Loucy (cell line): ENCODE data around the gene RALGPS1.

Experiments used
- H2AFZ ChIP-seq: fragments of 200-600 bp; sonication (generic); 2 replicates; pipeline ENCODE4 v1.6.0; 2016; ENCODE audit warnings: antibody characterized with exemption, mild to moderate bottlenecking, low read length, moderate library complexity
- H3F3A ChIP-seq: fragments of 200-600 bp; 2 replicates; pipeline ENCODE4 v1.6.0; 2016; ENCODE audit warnings: antibody characterized with exemption, low read depth, mild to moderate bottlenecking
- H3K27me3 ChIP-seq: fragments of 200-600 bp; sonication (generic); 2 replicates; pipeline ENCODE4 v1.6.1; 2014; ENCODE audit warnings: low read length, mild to moderate bottlenecking; ENCODE audit not compliant: insufficient read depth, poor library complexity, severe bottlenecking
- H3K36me3 ChIP-seq: fragments of 200-600 bp; sonication (generic); 2 replicates; pipeline ENCODE4 v1.6.1; 2016; ENCODE audit warnings: low read length; ENCODE audit not compliant: insufficient read depth
- H3K4me1 ChIP-seq: fragments of 200-600 bp; sonication (generic); 2 replicates; pipeline ENCODE4 v1.5.1; 2014; ENCODE audit warnings: low read length, mild to moderate bottlenecking; ENCODE audit not compliant: insufficient read depth, poor library complexity, severe bottlenecking
- H3K4me2 ChIP-seq: fragments of 200-600 bp; sonication (generic); 2 replicates; pipeline ENCODE4 v1.6.0; 2014; ENCODE audit warnings: antibody characterized with exemption, low read length, low read depth, mild to moderate bottlenecking; ENCODE audit not compliant: poor library complexity, severe bottlenecking
- H3K4me3 ChIP-seq: fragments of 200-600 bp; sonication (generic); 2 replicates; pipeline ENCODE4 v1.5.1; 2014; ENCODE audit warnings: low read length, mild to moderate bottlenecking, mixed read lengths; ENCODE audit not compliant: poor library complexity, severe bottlenecking
- H3K79me2 ChIP-seq: fragments of 200-600 bp; sonication (generic); 2 replicates; pipeline ENCODE4 v1.6.1; 2014; ENCODE audit warnings: low read length; ENCODE audit not compliant: insufficient read depth
- H3K9ac ChIP-seq: fragments of 200-600 bp; sonication (generic); 2 replicates; pipeline ENCODE4 v1.6.0; 2014; ENCODE audit warnings: mild to moderate bottlenecking, low read depth, low read length, moderate library complexity; ENCODE audit not compliant: poor library complexity, severe bottlenecking
- H3K9me2 ChIP-seq: fragments of 200-600 bp; sonication (generic); replicated peaks from 2 replicates; pipeline ENCODE4 v1.6.1; 2016; ENCODE audit warnings: low read depth, low read length, mixed read lengths
- H3K9me3 ChIP-seq: fragments of 200-600 bp; sonication (generic); 2 replicates; pipeline ENCODE4 v1.6.1; 2014; ENCODE audit warnings: mild to moderate bottlenecking, antibody characterized with exemption, low read length, low read depth; ENCODE audit not compliant: insufficient read depth
- H4K20me1 ChIP-seq: fragments of 200-600 bp; sonication (generic); 2 replicates; pipeline ENCODE4 v1.6.0; 2014; ENCODE audit warnings: antibody characterized with exemption, low read length, mild to moderate bottlenecking; ENCODE audit not compliant: insufficient read depth, poor library complexity, severe bottlenecking
- EZH2phosphoT487 ChIP-seq: fragments of 200-600 bp; IDR thresholded peaks from 2 replicates; pipeline ENCODE4 v1.6.1; 2018; ENCODE audit warnings: antibody characterized with exemption, mild to moderate bottlenecking, moderate library complexity, borderline replicate concordance
- TF ChIP-seq, protein P1 (sequence below): fragments of 200-600 bp; sonication (generic); conservative IDR thresholded peaks from 2 replicates; pipeline ENCODE4 v1.5.1; 2014; ENCODE audit warnings: mild to moderate bottlenecking, antibody characterized with exemption, low read length

RALGPS1 gene

DNA sequence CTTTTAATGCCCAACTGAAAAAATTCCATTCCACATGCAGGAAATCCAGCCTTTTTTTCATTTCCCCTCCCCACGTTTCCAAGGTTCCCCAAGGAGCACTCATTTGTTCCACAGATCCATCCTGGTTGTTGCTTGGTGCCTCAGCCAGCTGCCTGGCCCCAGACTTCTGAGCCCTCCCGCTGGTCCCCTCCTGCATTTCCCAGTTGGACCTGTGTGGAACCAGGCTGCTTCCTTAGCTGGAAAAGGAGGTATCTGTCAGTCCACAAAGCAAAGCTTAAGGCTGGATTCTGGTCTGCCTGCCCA, 163.0 kb downstream of the RALGPS1 start:
- H3K9me3 ChIP-seq = no peaks in the 10 kb centered on the region
- H3K79me2 ChIP-seq = no peaks in the 10 kb centered on the region
- no peaks in the 10 kb centered on the region for H3K9me2 ChIP-seq
- no peak overlapping the region for H3K4me3 ChIP-seq
- no peak overlapping the region for H3K9ac ChIP-seq
- no peak overlapping the region for H2AFZ ChIP-seq
- TF ChIP-seq, protein P1, sequence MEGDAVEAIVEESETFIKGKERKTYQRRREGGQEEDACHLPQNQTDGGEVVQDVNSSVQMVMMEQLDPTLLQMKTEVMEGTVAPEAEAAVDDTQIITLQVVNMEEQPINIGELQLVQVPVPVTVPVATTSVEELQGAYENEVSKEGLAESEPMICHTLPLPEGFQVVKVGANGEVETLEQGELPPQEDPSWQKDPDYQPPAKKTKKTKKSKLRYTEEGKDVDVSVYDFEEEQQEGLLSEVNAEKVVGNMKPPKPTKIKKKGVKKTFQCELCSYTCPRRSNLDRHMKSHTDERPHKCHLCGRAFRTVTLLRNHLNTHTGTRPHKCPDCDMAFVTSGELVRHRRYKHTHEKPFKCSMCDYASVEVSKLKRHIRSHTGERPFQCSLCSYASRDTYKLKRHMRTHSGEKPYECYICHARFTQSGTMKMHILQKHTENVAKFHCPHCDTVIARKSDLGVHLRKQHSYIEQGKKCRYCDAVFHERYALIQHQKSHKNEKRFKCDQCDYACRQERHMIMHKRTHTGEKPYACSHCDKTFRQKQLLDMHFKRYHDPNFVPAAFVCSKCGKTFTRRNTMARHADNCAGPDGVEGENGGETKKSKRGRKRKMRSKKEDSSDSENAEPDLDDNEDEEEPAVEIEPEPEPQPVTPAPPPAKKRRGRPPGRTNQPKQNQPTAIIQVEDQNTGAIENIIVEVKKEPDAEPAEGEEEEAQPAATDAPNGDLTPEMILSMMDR = no peak
- no peak for TF ChIP-seq EZH2phosphoT487
- no peaks in the 10 kb centered on the region for H3K36me3 ChIP-seq
- H4K20me1 ChIP-seq = no peaks in the 10 kb centered on the region
- H3K4me1 ChIP-seq = no peaks in the 10 kb centered on the region
- no peaks in the 10 kb centered on the region for H3K27me3 ChIP-seq
- H3F3A ChIP-seq = no peaks in the 10 kb centered on the region
- no peak overlapping the region for H3K4me2 ChIP-seq

DNA sequence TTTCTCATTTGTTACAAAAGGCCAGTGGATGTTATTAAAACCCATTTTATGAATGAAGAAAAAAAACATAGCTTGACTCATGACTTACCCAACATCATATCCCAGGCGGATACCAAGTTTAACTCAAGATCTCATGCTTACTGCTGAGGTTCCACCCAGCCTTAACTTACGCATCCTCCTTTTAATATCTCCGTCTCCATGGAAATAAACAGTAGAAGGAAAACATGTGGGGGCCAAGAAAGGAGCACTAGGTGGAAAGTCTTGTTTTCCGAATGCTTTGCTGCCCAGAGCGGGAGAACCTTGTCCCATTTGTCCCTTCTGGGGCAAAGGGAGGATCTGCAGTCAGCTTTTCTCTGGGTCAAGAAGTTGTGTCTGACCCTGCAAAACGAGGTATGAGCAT, 163.8 kb downstream of the RALGPS1 start:
- Histone ChIP-seq H3K9me3 (no peaks in the 10 kb centered on the region), H3K4me3 (no peak overlapping the region), H3K36me3 (no peaks in the 10 kb centered on the region), H3K27me3 (no peaks in the 10 kb centered on the region), H3F3A (no peaks in the 10 kb centered on the region), H3K4me2 (no peak overlapping the region), H3K79me2 (no peaks in the 10 kb centered on the region), H2AFZ (no peak overlapping the region), H3K9ac (no peak overlapping the region), H3K9me2 (no peaks in the 10 kb centered on the region), H3K4me1 (no peaks in the 10 kb centered on the region), H4K20me1 (no peaks in the 10 kb centered on the region)
- TF ChIP-seq EZH2phosphoT487 = no peak
- TF ChIP-seq, protein P1 = no peak

GRCh38 chr9:127078988-127079387, 164.4 kb downstream of the RALGPS1 start:
- no peak overlapping the region for H3K9ac ChIP-seq
- H3K27me3 ChIP-seq = no peaks in the 10 kb centered on the region
- no peaks in the 10 kb centered on the region for H3K4me1 ChIP-seq
- H3K36me3 ChIP-seq = no peaks in the 10 kb centered on the region
- no peaks in the 10 kb centered on the region for H4K20me1 ChIP-seq
- no peak overlapping the region for H3K4me2 ChIP-seq
- H3K9me3 ChIP-seq = no peaks in the 10 kb centered on the region
- no peaks in the 10 kb centered on the region for H3F3A ChIP-seq
- H2AFZ ChIP-seq = no peak overlapping the region
- H3K79me2 ChIP-seq = no peaks in the 10 kb centered on the region
- H3K9me2 ChIP-seq = no peaks in the 10 kb centered on the region
- TF ChIP-seq EZH2phosphoT487 = no peak
- no peak overlapping the region for H3K4me3 ChIP-seq

DNA sequence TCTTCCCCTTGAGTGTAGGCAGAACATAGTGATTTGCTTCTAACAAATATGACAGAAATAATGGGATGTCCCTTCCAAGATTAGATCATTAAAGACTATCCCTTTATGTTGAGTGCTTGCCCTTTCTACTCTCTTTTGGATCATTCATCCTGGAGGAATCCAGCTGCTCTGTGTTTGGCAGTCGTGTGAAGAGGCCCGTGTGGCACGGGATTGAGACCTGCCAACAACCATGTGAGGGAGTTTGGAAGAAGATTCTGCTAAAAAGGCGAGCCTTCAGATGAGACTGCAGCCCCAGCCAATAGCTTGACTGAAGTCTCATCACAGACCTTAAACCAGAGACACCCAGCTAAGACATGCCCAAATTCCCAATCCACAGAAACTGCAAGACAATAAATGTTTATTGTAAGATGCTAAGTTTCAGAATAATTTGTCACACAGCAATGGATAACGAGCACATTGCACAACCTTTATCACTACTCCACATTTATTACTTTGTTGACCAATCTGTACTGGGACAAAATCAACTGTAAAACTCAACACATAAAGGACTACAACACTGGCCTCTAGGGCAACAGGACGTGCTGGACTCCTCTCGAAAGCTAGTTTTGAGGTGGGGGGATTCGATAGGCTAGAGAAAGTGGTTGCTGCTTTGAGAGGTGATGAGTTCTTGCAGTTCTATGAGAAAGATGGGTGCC, 165.0 kb downstream of the RALGPS1 start:
- H3K79me2 ChIP-seq = no peaks in the 10 kb centered on the region
- H3K9me2 ChIP-seq = no peaks in the 10 kb centered on the region
- no peak overlapping the region for H3K4me2 ChIP-seq
- no peaks in the 10 kb centered on the region for H3K27me3 ChIP-seq
- H3K9ac ChIP-seq = no peak overlapping the region
- H4K20me1 ChIP-seq = no peaks in the 10 kb centered on the region
- no peaks in the 10 kb centered on the region for H3K9me3 ChIP-seq
- no peak overlapping the region for H3K4me3 ChIP-seq
- TF ChIP-seq, protein P1 = no peak
- TF ChIP-seq EZH2phosphoT487 = no peak
- H2AFZ ChIP-seq = no peak overlapping the region
- no peaks in the 10 kb centered on the region for H3K4me1 ChIP-seq
- H3K36me3 ChIP-seq = no peaks in the 10 kb centered on the region
- H3F3A ChIP-seq = no peaks in the 10 kb centered on the region
